GM23338 (cell line): ENCODE measurements around the gene ANKRD50.

Experiments
- EZH2 ChIP-seq: fragments of 200-600 bp; sonication (generic); IDR thresholded peaks from one replicate; pipeline ENCODE4 v1.8.0; 2017; ENCODE audit warnings: antibody characterized with exemption, mild to moderate bottlenecking, low read depth; ENCODE audit not compliant: unreplicated experiment
- POLR2AphosphoS5 ChIP-seq: IDR thresholded peaks from 2 replicates; pipeline ENCODE4 v1.6.1; 2016; ENCODE audit warnings: antibody characterized with exemption, low read depth
- TF ChIP-seq, protein P1 (sequence below), 2 experiments: fragments of 200-600 bp in 1 of 2; sonication (generic) in 1 of 2; conservative IDR thresholded peaks; 2 replicates each; pipeline versions ENCODE4 v1.5.1 to v1.6.1; 2016 to 2017; ENCODE audit warnings: antibody characterized with exemption in 2 of 2, low read depth in 2 of 2, mild to moderate bottlenecking in 2 of 2, moderate library complexity in 1 of 2

DNA sequence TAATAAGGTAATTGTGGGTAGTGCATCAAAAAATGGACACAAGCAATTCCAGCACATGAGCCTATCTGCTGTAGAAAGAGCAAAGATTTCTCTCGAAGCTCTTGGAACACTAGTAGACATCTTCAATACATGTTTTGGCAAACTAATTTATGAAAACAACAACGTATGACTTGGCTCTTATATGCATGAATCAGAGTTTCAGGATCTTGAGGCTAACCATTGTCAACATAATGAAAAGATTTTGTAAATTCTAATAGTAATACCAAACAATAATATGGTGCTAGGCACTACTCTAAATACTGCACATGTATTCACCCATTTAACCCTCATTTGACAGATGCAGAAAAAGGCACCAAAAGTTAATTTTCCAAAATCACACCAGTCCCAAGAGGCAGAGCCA is 25.1 kb upstream of the ANKRD50 start:
- TF ChIP-seq, protein P1, sequence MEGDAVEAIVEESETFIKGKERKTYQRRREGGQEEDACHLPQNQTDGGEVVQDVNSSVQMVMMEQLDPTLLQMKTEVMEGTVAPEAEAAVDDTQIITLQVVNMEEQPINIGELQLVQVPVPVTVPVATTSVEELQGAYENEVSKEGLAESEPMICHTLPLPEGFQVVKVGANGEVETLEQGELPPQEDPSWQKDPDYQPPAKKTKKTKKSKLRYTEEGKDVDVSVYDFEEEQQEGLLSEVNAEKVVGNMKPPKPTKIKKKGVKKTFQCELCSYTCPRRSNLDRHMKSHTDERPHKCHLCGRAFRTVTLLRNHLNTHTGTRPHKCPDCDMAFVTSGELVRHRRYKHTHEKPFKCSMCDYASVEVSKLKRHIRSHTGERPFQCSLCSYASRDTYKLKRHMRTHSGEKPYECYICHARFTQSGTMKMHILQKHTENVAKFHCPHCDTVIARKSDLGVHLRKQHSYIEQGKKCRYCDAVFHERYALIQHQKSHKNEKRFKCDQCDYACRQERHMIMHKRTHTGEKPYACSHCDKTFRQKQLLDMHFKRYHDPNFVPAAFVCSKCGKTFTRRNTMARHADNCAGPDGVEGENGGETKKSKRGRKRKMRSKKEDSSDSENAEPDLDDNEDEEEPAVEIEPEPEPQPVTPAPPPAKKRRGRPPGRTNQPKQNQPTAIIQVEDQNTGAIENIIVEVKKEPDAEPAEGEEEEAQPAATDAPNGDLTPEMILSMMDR (conservative IDR thresholded peaks at IDR 0.05; ENCODE audit: low read depth in 2 of 2) = no peak
- TF ChIP-seq POLR2AphosphoS5 (no peak), EZH2 (no peak)
